ENCODE results near the gene HERC6.

DNA sequence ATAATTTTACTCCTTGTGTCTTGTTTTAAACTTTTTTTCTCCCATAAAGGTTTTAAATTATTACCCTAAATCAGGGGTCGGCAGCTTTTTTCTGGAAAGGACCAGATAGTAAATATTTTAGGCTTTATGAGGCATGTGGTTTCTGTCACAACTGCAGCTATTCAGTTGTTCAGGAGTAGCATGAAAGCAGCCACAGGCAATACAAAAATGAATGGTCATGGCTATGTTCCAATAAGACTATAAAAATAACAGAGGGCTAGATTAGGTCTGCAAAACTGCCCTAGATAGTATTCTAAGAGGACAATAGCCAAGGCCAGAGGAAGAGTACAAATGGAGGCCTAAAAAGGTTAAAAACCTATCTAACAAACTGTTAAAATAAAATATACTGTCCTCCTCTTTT lies 102.9 kb downstream of the HERC6 start:
- TF ChIP-seq, protein P1, sequence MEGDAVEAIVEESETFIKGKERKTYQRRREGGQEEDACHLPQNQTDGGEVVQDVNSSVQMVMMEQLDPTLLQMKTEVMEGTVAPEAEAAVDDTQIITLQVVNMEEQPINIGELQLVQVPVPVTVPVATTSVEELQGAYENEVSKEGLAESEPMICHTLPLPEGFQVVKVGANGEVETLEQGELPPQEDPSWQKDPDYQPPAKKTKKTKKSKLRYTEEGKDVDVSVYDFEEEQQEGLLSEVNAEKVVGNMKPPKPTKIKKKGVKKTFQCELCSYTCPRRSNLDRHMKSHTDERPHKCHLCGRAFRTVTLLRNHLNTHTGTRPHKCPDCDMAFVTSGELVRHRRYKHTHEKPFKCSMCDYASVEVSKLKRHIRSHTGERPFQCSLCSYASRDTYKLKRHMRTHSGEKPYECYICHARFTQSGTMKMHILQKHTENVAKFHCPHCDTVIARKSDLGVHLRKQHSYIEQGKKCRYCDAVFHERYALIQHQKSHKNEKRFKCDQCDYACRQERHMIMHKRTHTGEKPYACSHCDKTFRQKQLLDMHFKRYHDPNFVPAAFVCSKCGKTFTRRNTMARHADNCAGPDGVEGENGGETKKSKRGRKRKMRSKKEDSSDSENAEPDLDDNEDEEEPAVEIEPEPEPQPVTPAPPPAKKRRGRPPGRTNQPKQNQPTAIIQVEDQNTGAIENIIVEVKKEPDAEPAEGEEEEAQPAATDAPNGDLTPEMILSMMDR (IDR thresholded peaks at IDR 0.05), result no peak
- TF ChIP-seq POLR2A (IDR thresholded peaks at IDR 0.05) (no peak), POLR2AphosphoS5 (IDR thresholded peaks at IDR 0.05) (no peak), EP300 (IDR thresholded peaks at IDR 0.05) (no peak)

Measured in upper lobe of left lung (tissue), 4 donors.